A549 treated with AZD9567 at 1 μM for 4 hours (cell line): ENCODE results near the gene FNDC3A. TPM values are rescaled to one million over a fixed set of nuclear protein-coding genes. Genes with fewer than 3 reads are reported as not detected.

ENCODE experiments used
- total RNA-seq: library from RNA; stranded (reverse); fragments of 200-300 nt; extraction: Qiagen RNA extraction; gene quantifications from 5 replicates; pipeline ENCODE4 v1.2.3, GENCODE V29; 2022; ENCODE audit not compliant: insufficient read depth

Gene FNDC3A
- 15.4 to 26.2 TPM (median 23.9 TPM) in 5 replicates for total RNA-seq

GRCh38 chr13:48975856-48976575 is at the start of gene FNDC3A:
Gene FNDC3A, plus strand, starts transcription at chr13:48975912. Its CDS starts 30,279 bp downstream, at chr13:49006191.

DNA sequence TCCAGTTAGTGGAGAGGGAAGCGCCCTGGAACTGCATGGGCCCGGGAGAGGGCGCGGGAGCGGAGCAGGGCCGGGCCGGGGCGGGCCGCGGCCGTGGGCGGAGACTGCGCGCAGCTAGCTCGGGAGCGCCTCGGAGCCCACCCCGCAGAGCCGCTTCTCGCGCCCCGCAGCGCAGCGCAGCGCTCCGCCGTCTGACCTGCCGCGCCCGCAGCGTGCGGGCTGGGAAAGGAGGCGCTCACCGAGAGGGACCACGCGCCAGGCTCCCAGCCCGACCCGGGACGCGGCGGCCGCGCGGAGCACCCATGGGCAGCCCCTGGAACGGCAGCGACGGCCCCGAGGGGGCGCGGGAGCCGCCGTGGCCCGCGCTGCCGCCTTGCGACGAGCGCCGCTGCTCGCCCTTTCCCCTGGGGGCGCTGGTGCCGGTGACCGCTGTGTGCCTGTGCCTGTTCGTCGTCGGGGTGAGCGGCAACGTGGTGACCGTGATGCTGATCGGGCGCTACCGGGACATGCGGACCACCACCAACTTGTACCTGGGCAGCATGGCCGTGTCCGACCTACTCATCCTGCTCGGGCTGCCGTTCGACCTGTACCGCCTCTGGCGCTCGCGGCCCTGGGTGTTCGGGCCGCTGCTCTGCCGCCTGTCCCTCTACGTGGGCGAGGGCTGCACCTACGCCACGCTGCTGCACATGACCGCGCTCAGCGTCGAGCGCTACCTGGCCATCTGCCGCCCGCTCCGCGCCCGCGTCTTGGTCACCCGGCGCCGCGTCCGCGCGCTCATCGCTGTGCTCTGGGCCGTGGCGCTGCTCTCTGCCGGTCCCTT is 244.5 kb downstream of the FNDC3A start, which contains the start of gene MLNR:
Gene MLNR, plus strand, starts transcription at position 303 of the 820 bp plus-strand sequence. Its CDS starts 0 bp downstream, at position 303.

DNA sequence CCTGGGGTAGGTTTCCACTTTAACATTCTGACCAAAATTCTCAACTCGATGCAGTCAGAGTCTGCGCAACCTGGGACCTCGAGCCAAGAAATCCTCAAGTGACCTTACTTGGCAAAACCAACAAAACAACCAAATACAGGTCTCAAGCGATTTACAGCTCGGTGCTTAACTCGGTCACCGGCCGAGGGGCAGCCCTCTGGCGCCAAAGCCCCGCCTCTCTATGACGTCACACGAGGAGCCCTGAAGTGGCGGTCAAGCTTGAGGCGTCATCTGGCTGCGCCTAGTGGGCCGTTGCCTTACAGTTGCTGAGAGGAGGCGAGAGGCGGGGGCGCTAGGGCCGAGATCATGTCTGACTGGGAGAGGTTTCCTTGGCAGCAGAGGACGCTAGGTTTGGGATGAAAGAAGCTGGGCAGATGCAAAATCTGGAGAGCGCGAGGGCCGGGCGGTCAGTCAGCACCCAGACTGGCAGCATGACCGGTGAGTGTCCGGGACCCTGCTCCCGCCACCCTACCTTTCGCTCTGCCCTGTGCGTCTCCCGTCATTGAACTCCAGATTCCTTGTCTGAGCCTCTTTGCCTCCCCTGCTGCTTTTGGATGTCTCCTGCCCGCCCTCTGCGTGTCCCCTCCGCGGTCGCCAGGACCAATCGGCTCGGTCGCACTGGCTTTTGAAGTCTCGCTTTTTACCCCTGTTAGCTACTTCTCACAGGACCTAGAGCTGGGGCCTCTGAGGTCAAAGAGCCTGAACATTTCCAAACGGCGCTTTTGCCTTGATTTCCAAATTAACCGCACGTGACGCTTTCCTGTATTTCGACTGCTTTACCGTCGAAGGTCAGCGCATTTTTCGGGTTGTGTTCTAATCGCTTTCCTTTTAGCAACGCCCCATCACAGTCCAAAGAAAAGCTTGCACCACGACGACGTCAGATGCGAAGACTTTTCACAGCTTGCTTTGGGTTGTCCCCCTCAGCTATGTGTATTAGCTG is 272.2 kb downstream of the FNDC3A start, which contains the start of gene CDADC1:
Gene CDADC1, plus strand, starts transcription at position 283 of the 979 bp plus-strand sequence. Its CDS starts 113 bp downstream, at position 396.

Other genes with a start within 250 kb of the FNDC3A start
- gene MLNR, start 244.4 kb downstream of the FNDC3A start, total RNA-seq, result 0.52 to 2.3 TPM (median 0.84 TPM) in 5 replicates